HG03139 (cell line): ENCODE data around the gene ADAMTS20.

Experiments
- ATAC-seq: cut with Tn5 transposase; IDR thresholded peaks from one replicate; pipeline ENCODE4 v1.9.1; 2021; ENCODE audit not compliant: unreplicated experiment

ADAMTS20 gene

DNA sequence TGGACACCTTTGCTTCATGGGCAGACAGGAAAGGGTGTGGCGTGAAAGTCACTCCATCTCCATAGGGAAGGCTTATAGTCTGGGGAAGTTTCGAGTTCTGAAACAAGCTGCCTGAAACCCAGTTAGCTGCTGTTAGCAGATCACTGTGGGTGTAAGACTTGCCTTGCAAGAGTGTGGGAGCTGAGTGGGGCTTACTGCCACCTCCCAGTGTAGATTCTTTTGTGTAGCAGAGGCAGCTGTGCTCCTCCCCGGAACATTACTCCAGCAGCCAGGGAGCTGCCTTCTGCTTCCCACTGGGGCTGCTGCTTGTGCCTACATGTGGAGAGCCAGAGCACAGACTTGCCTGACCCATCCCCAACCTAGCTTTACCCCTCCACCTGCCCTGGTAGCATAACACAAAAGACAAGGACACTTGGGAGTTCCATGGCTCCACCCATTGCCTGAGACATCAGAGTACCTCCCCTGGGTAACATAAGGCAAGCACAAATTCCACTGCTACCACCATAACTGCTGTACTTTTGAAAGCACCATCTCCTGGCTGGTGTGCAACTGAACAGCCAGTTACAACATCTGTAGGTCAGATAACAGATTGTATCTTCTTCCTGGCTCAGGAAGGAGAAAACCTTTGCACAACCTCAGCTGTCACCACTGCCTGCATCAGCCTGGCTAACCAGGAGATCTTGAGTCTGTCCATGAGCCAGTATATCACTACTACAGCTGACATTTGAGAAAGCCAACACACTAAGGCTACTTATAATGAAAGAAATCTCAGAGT is 69.5 kb downstream of the ADAMTS20 start:
- no peak for ATAC-seq

DNA sequence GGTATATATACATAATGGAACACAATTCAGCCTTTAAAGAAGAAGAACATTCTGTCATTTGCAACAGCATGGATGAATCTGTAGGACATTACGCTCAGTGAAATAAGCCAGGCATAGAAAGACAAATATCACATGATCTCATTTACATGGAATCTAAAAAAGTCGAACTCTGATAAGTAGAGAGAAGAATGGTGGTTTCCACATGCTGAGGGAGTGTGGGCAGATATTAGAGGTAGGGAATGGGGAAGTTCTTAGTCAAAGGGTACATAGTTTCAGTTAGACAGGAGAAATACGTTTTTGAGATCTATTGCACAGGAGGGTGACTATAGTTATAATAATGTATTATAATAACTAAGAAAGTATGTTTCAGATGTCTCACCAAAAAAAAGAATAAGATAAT is 71.4 kb downstream of the ADAMTS20 start:
- ATAC-seq: no peak

DNA sequence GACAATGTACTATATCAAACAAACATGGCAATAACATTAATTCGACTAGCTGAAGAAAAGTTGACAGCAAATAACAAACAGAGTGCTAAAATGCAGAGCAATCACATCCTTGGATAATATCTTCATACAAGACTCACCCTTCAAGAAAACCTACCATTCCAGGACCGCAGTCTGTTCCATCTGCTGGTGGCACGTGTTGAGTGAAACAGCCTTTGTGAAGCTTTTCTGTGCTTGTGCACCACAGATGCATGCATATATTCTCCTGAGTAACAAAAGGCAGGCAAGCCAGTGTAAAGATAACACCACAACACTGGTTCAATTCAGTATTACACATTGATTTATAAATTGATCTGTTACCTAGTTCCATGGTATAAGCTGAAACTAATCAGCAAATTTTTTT is 89.3 kb downstream of the ADAMTS20 start:
- no peak for ATAC-seq

DNA sequence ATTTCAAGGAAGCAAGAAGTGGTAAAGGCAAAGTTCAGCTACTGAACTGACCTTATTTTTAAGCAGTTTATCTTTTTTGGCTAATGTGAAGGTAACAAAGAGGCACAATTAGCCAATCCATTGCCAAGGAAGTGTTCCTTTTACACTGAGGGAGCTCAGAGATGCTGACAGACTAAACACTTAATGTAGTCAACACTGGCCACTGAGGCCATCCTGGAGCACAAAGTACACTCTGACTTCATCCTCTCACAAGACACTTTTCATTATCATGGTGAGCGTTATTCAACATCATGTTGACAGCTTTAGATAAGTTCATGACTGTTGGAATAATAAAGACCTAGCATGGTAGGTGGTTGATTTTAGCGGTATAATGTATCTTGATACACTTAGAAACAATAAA is 89.9 kb downstream of the ADAMTS20 start:
- no peak for ATAC-seq

DNA sequence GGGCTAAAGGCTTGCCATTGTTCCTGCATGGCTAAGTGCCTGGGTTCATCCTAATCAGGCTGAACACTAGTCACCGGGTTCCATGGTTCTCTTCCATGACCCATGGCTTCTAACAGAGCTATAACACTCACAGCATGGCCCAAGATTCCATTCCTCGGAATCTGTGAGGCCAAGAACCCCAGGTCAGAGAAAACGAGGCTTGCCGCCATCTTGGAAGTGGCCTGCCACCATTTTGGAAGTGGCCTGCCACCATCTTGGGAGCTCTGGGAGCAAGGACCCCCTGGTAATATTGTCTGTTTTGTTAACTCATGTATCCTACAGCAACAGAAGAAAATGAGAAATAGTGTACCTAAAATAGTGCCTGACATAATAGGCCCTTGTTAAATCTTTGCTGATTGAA is 92.7 kb downstream of the ADAMTS20 start:
- no peak for ATAC-seq

DNA sequence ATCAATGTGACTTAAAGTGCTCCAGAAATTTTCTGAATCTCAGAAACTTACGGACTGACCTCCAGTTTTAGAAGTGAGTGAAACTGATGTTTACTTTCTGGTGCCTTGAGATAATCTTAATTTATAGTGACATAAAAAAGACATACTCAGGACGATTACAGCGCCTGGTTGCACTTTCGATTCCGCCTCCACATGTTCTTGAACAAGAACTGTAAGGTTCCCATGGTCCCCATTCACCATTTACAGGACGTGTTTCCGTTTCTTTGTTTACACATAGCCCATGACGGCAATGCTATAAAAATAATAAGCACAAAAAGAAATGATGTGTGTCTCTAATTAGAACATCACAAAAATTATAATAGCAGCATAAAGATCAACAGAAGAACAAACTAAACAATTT is 98.2 kb downstream of the ADAMTS20 start:
- ATAC-seq: no peak

DNA sequence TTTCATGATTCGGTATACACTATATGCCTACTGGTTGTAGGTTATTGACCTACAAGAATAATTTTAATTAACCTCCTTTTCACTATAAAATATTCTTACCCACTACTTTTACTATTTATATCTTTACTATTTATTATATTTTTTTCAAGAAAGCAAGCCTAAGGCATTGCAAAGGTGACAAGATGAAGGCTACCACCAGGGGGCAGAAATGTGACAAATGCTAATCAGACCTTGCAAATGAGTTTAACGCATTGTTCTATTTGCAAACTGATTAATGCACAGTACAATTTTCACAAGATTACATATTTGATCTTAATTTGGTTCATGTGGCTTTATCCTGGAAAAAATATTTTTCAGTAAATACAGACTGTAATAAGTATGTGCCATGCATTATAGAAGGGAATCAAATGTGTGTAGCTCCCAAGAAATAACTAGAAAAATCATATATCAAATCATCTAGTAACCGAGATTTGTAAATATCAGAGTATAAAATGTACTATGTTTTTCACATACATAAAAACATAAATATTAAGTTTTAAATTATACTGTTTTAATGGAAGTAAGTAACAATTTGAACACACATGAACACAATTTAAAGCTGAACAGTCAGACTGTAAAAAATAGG is 107.0 kb downstream of the ADAMTS20 start:
- ATAC-seq: no peak

DNA sequence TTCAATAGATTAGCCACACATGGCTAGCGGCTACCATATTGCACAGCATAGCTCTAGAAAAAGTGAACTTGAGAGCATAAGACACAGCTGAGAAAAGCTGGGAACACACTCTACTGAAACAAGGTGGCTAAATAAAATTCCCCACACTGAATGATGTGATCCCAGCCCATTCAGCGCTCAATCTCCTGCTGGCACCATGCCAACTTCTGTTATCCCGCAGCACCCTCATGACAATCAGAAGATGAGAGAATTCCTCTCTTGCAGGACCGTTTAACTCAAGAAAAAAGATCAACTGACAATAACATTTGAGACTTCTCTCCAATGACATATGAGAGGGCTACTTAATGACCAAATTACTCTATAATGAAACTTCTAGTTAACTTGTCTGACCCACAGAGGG is 115.4 kb downstream of the ADAMTS20 start:
- no peak for ATAC-seq

DNA sequence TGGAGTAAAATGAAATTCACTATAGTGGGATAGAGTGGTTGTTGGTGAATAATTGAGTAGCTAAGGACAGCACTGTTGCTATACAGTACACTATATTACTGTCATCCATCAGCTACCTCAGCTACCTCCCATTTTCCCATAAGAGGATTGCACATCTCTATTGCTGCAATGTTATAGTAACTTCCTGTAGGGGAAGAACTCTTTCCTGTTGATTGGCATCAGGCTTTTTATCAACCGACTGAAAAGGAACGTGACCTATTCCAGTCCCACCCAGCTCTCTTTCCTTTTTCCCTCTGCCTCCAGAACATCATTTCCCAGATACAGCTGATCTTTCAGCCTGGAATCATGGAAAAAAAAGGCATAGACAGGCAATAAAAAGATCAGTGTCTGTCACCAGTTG is 117.4 kb downstream of the ADAMTS20 start:
- ATAC-seq: no peak

DNA sequence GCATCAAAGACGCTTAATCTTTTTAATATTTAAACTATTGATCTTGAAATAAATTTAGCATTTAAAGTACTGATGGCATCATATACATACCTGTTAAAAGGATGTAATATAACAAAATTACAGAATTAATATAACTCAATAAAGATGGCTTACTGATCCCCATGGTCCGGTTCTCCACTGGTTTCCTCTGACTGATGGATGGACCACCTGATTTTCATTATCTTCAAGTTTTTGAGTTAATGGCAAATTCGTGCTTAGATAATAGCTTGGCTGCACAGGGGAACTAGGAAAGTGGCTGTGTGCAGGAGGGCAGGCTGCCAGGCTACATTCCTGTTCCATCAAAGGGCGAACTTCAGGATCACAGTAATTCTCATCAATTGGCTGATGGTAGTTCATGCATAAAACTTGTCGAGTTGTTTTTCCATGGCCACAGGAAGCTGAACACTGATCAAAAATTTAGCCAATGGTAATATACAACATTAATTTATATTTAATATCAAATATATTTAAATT is 123.9 kb downstream of the ADAMTS20 start:
- no peak for ATAC-seq

DNA sequence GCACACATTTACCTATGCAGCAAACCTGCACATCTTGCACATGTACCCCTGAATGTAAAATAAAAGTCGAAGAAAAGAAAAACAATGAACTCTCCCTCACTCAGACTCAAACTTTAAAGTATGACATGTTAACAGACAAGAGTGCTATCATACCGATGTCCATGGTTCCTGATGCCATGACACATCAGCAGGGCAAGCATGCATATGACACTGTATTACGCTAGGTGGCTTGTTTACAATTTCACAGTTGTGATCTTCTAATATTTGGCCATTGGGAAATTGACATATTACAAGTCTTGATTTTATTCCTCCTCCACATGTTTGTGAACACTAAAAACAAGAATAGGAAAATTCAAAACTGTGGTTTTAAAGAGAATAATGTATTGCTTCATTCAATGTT is 126.6 kb downstream of the ADAMTS20 start:
- no peak for ATAC-seq

DNA sequence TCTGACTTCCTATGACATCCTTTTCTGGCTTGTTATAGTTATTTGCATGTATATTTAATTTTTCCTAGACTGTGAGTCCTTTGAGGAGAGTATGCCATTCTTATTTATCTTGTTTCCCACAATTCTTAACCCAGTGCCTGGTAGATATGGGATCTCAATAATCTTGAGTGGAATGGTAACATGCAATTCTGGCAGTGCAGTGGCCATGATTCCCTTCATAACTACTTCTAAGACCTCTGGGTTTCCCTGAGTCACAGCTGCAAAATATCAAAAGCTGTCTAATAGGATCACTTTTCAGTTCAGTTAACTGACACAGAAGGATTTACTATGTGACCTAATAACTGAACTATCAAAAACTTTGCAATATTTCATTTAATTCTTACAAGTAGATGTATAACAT is 135.0 kb downstream of the ADAMTS20 start:
- no peak for ATAC-seq

DNA sequence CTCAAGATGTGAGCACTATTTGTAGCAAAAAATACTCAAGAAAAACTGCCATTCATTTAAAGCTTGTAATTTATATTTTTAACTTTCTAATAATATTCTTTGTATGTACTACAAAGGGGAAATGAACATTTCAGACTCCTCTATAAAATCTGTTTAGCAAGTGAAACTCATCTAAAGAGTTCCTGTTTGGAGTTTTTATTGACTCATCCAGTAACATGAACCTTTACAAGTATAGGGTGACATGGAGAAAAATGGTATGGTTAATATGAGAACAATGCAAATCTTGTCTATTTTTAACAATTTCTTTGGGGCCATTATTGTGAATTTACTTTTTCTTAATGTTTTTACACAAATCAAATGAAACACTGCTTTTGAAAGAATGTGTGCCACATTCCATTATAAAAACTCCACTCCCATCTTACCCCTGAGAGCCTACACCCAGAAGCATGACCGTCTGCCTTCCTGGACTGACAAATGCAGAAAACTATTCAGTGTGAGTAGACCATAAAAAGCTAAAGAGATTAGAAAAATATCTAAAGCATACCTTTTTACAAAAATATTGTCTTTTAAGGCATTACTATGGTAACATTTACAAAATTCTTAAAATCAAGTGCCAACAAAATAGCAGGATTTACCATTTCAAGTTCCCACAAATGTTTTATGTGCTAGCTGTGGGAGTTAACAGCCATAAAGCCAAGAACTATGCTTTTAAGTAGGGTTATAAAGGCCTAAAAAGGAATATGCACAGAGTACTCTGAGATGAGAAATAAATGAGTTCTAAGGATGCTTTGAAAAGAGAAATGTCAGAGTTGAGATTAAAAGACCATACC is 144.0 kb downstream of the ADAMTS20 start:
- no peak for ATAC-seq

DNA sequence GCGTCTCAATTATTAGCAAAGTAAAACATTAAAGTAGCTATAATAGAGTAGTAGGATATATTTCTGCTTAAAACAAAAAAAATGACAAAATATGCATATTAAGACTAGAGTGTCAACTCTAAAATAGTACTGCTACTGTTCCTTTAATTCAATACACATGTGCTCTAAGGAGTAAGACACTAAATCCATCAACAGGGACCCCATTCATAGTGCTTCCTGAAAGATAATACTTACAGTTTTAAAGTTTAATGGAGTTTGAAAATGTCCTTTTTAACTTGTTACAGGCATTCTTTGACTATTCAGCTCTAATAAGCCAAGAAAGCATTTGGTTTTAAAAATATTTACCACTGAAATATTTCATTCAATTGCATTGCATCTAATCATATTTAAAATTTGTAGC is 145.2 kb downstream of the ADAMTS20 start:
- ATAC-seq: no peak

DNA sequence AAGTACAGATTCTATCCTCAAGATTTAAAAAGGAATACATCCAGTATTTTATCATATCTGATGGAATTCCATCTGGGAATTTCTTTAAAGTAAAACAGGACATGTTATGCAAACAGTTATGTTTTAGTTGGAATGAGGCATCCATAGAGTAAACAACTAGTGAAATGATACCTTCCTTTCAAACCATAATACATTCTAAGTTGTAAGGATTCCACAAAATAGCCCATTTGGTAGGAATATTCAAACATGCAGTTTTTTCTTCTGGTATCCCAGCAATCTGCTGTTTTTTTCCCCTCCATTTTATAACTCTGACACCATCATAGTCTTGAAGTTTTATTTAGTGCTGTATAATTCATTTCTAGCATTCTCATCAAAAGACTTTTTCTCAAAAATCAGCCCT is 149.6 kb downstream of the ADAMTS20 start:
- no peak for ATAC-seq

DNA sequence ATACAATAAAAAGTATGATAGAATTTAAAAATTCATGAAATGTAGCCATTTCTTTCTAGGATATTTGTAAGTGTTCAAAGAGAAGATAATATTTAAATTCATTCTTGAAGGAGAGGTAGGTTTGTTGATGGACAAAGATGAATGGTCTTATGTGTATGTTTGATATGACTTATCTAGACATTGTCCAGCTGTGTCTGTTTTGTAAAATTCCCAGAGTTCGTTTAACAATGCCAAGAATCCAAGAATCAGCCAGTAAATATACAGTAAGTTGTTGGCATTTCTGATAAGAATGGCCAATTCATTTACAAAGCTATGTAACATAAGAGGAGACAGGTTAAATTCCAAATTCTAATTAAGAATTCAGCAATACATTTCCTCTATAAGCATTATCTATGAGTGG is 150.9 kb downstream of the ADAMTS20 start:
- no peak for ATAC-seq

DNA sequence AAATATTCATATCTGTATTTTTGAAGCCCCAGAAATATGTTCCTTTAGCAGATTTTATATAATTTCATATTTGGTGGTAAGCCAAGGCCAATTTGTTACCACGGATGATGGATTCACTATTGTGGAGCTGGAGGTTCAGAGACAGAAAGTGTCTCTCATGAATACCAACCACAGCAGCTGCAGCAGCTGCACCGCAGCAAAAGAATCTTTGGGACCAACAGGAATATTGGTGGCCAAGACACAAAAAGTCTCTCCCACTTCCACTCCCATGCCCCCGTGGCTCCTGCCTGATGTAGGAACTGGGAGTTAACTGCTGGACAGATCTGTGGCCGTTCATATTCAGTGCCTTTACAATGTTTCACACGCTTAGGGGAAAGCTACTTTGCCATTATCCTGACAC is 155.3 kb downstream of the ADAMTS20 start:
- no peak for ATAC-seq

DNA sequence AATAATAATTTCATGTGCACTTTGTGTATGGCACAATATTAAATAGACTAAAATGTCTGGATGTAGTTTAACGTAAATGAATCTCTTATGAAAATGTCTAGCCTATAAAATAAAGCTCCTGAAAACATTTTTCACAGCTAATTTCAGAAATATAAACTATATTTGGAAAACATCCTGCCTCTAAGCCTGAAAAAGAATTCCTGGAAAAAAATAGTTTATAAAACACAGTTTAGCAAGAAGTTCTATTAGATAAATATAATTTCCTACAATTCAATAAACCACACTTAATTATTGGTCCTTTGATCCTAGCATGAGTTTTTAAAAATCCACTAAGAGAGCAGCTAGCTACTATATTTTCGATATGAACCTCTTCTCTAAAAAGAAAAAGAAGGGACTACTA is 159.9 kb downstream of the ADAMTS20 start:
- no peak for ATAC-seq

DNA sequence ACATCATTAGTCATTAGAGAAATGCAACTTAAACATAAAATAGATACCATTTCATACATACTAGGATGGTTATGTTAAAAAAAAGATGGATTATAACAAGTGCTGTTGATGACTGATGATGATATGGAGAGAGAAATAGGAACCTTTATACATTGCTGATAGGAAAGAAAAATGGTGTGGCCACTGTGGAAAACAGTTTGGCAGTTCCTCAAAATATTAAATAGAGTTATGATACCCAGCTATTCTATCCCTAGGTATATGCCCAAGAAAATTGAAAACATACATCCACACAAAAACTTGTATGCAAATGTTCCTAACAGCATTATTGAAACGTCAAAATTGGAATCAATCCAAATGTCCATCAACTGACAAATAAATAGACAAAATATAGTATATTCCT is 170.1 kb downstream of the ADAMTS20 start:
- ATAC-seq: no peak

DNA sequence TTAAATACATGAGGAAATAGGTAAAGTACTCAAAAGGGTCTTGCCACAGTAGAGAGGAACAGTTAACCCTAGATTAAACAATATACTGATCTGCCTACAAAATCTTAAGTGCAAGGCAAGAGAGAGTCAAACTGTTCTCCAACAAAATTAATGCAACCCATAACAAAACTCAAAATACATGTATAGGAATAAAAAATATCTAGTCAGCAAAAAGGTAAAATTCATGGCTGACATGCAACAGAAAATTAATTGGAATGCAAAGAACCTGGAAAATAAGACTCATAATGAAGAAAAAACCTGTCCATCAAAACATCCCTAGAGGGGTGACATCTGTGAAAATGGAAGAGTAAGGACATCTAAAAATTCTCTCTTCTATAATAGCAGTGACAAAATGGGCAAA is 173.6 kb downstream of the ADAMTS20 start:
- ATAC-seq: no peak

DNA sequence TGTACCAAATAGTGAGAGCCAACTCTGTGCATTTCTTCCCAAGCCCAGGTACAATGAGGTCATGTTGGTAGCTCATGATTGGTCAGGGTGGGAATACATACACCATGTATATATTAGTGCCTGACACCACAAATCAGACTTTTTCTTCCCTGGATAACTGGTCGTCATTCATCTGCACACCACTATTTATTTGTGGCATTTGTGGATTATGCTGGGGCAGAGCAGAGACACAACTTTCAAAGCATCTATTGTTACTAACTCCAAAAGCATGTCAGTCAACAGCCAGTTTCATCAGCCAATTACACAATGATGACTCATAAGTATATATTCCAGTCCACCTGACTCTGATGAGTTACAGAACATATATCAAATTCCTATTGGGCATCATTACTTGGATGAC is 181.7 kb downstream of the ADAMTS20 start:
- ATAC-seq: no peak
